Frontal cortex (tissue), 4 donors: ENCODE data around the gene KMT5B. TPM values are rescaled to one million over a fixed set of nuclear protein-coding genes. Genes with fewer than 3 reads are reported as not detected.

Source experiments
- DNase-seq, 2 donors: peaks; one replicate each; pipeline ENCODE4 v3.0.0; 2012; ENCODE audit warnings: low spot score in 2 of 2
- FAIRE-seq: peaks from 2 replicates; lab custom pipeline; 2012; peaks lifted over from hg19 to GRCh38; lab: Jason Lieb, UNC
- total RNA-seq: library from RNA; depleted of rRNA; stranded (reverse); fragments of >200 nt; gene quantifications from one replicate; pipeline ENCODE4 v1.2.3, GENCODE V29; 2014
- donor health status: control.
- donor health status: control.
- donor health status: control.

The KMT5B gene
- total RNA-seq, 1 donor from 2014 or later: 116 TPM

- FAIRE-seq (no peak), DNase-seq (no peak)
These were observed 8.3 kb upstream of the KMT5B start for GRCh38 chr11:68221406-68221805.

- DNase-seq (no peak), FAIRE-seq (no peak)
These were observed 3.3 kb upstream of the KMT5B start for GRCh38 chr11:68216171-68216938.

- FAIRE-seq (no peak), DNase-seq (peak in 1 of 2 donors; percentile 14)
These were observed 2.6 kb upstream of the KMT5B start for GRCh38 chr11:68215524-68216170.

GRCh38 chr11:68215087-68215445 is 2.0 kb upstream of the KMT5B start:
- DNase-seq: peak in 1 of 2 donors; percentile 18
- FAIRE-seq: no peak

GRCh38 chr11:68214173-68215086 is 1.3 kb upstream of the KMT5B start:
- FAIRE-seq: no peak
- no peak for DNase-seq

GRCh38 chr11:68213555-68214172 is 568 bp upstream of the KMT5B start:
- FAIRE-seq: no peak
- peak; percentile 82 to 91 for DNase-seq

- no peak for FAIRE-seq
- peak; percentile 79 to 80 for DNase-seq
These were observed 518 bp downstream of the KMT5B start for GRCh38 chr11:68212421-68213134.

GRCh38 chr11:68211546-68211945 is 1.6 kb downstream of the KMT5B start:
- FAIRE-seq: no peak
- no peak for DNase-seq

- DNase-seq (peak; percentile 35 to 55), FAIRE-seq (no peak)
These were observed 6.9 kb downstream of the KMT5B start for GRCh38 chr11:68206211-68206610.

- FAIRE-seq (no peak), DNase-seq (no peak)
These were observed 8.7 kb downstream of the KMT5B start for GRCh38 chr11:68204402-68204801.

- DNase-seq (no peak), FAIRE-seq (no peak)
These were observed 10.9 kb downstream of the KMT5B start for GRCh38 chr11:68202165-68202564.

GRCh38 chr11:68201492-68201891 is 11.6 kb downstream of the KMT5B start:
- FAIRE-seq: no peak
- no peak for DNase-seq

GRCh38 chr11:68200639-68201038 is 12.5 kb downstream of the KMT5B start:
- no peak for FAIRE-seq
- DNase-seq: no peak

GRCh38 chr11:68199295-68199987 is 13.7 kb downstream of the KMT5B start:
- FAIRE-seq (no peak), DNase-seq (no peak)

GRCh38 chr11:68196219-68196618 is 16.9 kb downstream of the KMT5B start:
- no peak for DNase-seq
- no peak for FAIRE-seq

GRCh38 chr11:68194675-68195294 is 18.3 kb downstream of the KMT5B start:
- DNase-seq (no peak), FAIRE-seq (no peak)

GRCh38 chr11:68193018-68193417 is 20.1 kb downstream of the KMT5B start:
- no peak for DNase-seq
- FAIRE-seq: no peak
